CD14-positive monocyte (primary cell): ENCODE measurements around the gene TEX51. TPM values are rescaled to one million over a fixed set of nuclear protein-coding genes. Genes with fewer than 3 reads are reported as not detected.
A peak's percentile ranks its signal among the peaks of the same experiment; 100 is the strongest.

Experiments used
- DNase-seq, 3 donors: peaks; one replicate each; pipeline ENCODE4 v3.0.0-alpha.2; 2011 to 2022
- H2AFZ ChIP-seq: 2 replicates; pipeline ENCODE4 v1.6.0; 2012; ENCODE audit warnings: mild to moderate bottlenecking, low read depth, low read length, inconsistent platforms; ENCODE audit not compliant: insufficient read depth, poor library complexity, severe bottlenecking
- H3K27ac ChIP-seq, 2 donors: 1 replicate in 1 of 2; 2 replicates in 1 of 2; pipeline ENCODE4 v1.5.1; 2012 to 2013; ENCODE audit warnings: low read length in 2 of 2, control low read depth in 1 of 2, inconsistent platforms in 1 of 2, low read depth in 1 of 2, mild to moderate bottlenecking in 1 of 2
- H3K27me3 ChIP-seq, 2 donors: one replicate each; pipeline versions ENCODE4 v1.6.0 to v1.6.1; 2011 to 2013; ENCODE audit warnings: low read length in 2 of 2; ENCODE audit not compliant: control insufficient read depth in 2 of 2, insufficient read depth in 2 of 2
- H3K36me3 ChIP-seq, 2 donors: replicated peaks in 1 of 2; 1 replicate in 1 of 2; 2 replicates in 1 of 2; pipeline versions ENCODE4 v1.5.1 to v1.6.1; 2012 to 2013; ENCODE audit warnings: low read length in 2 of 2, control low read depth in 1 of 2, inconsistent platforms in 1 of 2, mild to moderate bottlenecking in 1 of 2; ENCODE audit not compliant: insufficient read depth in 2 of 2, control insufficient read depth in 1 of 2
- H3K4me1 ChIP-seq, 2 donors: 1 replicate in 1 of 2; 2 replicates in 1 of 2; pipeline versions ENCODE4 v1.5.1 to v1.6.1; 2012 to 2013; ENCODE audit warnings: low read length in 2 of 2, control low read depth in 1 of 2, inconsistent platforms in 1 of 2, mild to moderate bottlenecking in 1 of 2, moderate library complexity in 1 of 2; ENCODE audit not compliant: insufficient read depth in 2 of 2, control insufficient read depth in 1 of 2
- H3K4me2 ChIP-seq: replicated peaks from 2 replicates; pipeline ENCODE3; 2012; ENCODE audit warnings: low read length, moderate library complexity, mild to moderate bottlenecking; ENCODE audit not compliant: poor library complexity, severe bottlenecking; ENCODE audit errors: extremely low read depth
- H3K4me3 ChIP-seq, 3 experiments: fragments of 200-600 bp in 1 of 3; sonication (generic) in 1 of 3; replicated peaks in 1 of 3; 1 replicate in 2 of 3; 2 replicates in 1 of 3; pipeline ENCODE4 v1.5.1; 2011 to 2013; ENCODE audit warnings: low read length in 3 of 3, mild to moderate bottlenecking in 3 of 3, control low read depth in 2 of 3, low read depth in 2 of 3, inconsistent platforms in 1 of 3, moderate library complexity in 1 of 3
- H3K79me2 ChIP-seq: 2 replicates; pipeline ENCODE4 v1.6.0; 2012; ENCODE audit warnings: mild to moderate bottlenecking, control low read depth, inconsistent platforms, low read length, moderate library complexity; ENCODE audit not compliant: insufficient read depth
- H3K9ac ChIP-seq: 2 replicates; pipeline ENCODE4 v1.6.0; 2017; ENCODE audit warnings: low read length, mild to moderate bottlenecking; ENCODE audit not compliant: insufficient read depth, poor library complexity, severe bottlenecking
- H3K9me3 ChIP-seq, 2 donors: replicated peaks in 1 of 2; 1 replicate in 1 of 2; 2 replicates in 1 of 2; pipeline versions ENCODE4 v1.5.1 to v1.6.1; 2012 to 2013; ENCODE audit warnings: low read length in 2 of 2, control low read depth in 1 of 2; ENCODE audit not compliant: control insufficient read depth in 1 of 2, insufficient read depth in 1 of 2
- H4K20me1 ChIP-seq: 2 replicates; pipeline ENCODE4 v1.6.0; 2012; ENCODE audit warnings: mild to moderate bottlenecking, low read length, control low read depth, moderate library complexity; ENCODE audit not compliant: insufficient read depth
- H3K27ac Mint-ChIP-seq, 7 donors: one replicate each; pipeline ENCODE4 v1.8.0; 2020; ENCODE audit warnings: mild to moderate bottlenecking in 7 of 7, mixed read lengths in 7 of 7, moderate library complexity in 6 of 7, inconsistent platforms in 2 of 7
- H3K27me3 Mint-ChIP-seq, 3 donors: one replicate each; pipeline ENCODE4 v1.8.0; 2021 to 2022; ENCODE audit warnings: low read depth in 3 of 3, mild to moderate bottlenecking in 3 of 3, mixed read lengths in 3 of 3, moderate library complexity in 3 of 3, inconsistent platforms in 1 of 3
- H3K36me3 Mint-ChIP-seq, 2 donors: one replicate each; pipeline ENCODE4 v1.8.0; 2020; ENCODE audit warnings: mixed read lengths in 2 of 2, inconsistent platforms in 1 of 2, mild to moderate bottlenecking in 1 of 2
- H3K4me1 Mint-ChIP-seq: one replicate; pipeline ENCODE4 v1.8.0; 2020; ENCODE audit warnings: mild to moderate bottlenecking, mixed read lengths
- H3K4me3 Mint-ChIP-seq, 2 donors: one replicate each; pipeline ENCODE4 v1.8.0; 2020; ENCODE audit warnings: mild to moderate bottlenecking in 2 of 2, mixed read lengths in 2 of 2, moderate library complexity in 1 of 2
- H3K9me3 Mint-ChIP-seq, 7 donors: one replicate each; pipeline ENCODE4 v1.8.0; 2020 to 2022; ENCODE audit warnings: mixed read lengths in 7 of 7, mild to moderate bottlenecking in 6 of 7, moderate library complexity in 6 of 7, inconsistent platforms in 2 of 7
- WGBS: methylation state at CpG from one replicate; pipeline ENCODE4 v1.1.5; 2013; ENCODE audit warnings: missing lambda C conversion rate; ENCODE audit not compliant: insufficient coverage; 5-methylcytosine and 5-hydroxymethylcytosine counted together
- intact Hi-C, 2 donors: fragments of 100-400 bp; cut with micrococcal nuclease; formaldehyde crosslinking; loops; one replicate each; pipeline versions ENCODE4 v1.15.0 to v1.15.1; 2023
- polyA plus RNA-seq, 3 donors: library from polyadenylated mRNA; depleted of rRNA in 1 of 3; unstranded in 2 of 3; stranded (reverse) in 1 of 3; fragments of 300-500 nt in 2 of 3; fragments of >200 nt in 1 of 3; fragmentation: Illumina TruSeq in 2 of 3; gene quantifications; 1 replicate in 2 of 3; 2 replicates in 1 of 3; pipeline ENCODE4 v1.2.3, GENCODE V29; 2012 to 2021
- TF ChIP-seq, protein P1 (sequence below): fragments of 200-600 bp; IDR thresholded peaks from one replicate; pipeline ENCODE4 v1.8.0; 2022; ENCODE audit warnings: antibody characterized with exemption, mild to moderate bottlenecking

TEX51 gene
- polyA plus RNA-seq, 3 donors = not detected

DNA sequence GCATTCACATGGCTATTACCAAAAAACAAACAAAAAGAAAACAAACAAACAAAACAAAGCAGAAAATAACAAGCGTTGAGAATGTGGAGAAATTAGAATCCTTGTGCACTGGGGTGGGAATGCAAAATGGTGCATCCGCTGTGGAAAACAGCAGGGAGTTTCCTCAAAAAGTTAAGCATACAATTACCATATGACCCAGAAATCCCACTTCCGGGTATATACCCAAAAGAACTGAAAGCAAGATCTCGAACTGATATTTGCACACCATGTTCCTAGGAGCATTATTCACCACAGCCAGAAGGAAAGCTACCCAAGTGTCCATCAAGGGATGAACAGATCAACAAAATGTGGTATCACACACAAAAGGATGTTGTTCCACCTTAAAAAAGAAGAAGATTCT lies 17.9 kb upstream of the TEX51 start:
- TF ChIP-seq, protein P1, sequence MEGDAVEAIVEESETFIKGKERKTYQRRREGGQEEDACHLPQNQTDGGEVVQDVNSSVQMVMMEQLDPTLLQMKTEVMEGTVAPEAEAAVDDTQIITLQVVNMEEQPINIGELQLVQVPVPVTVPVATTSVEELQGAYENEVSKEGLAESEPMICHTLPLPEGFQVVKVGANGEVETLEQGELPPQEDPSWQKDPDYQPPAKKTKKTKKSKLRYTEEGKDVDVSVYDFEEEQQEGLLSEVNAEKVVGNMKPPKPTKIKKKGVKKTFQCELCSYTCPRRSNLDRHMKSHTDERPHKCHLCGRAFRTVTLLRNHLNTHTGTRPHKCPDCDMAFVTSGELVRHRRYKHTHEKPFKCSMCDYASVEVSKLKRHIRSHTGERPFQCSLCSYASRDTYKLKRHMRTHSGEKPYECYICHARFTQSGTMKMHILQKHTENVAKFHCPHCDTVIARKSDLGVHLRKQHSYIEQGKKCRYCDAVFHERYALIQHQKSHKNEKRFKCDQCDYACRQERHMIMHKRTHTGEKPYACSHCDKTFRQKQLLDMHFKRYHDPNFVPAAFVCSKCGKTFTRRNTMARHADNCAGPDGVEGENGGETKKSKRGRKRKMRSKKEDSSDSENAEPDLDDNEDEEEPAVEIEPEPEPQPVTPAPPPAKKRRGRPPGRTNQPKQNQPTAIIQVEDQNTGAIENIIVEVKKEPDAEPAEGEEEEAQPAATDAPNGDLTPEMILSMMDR = no peak
- H3K27ac ChIP-seq = no peak overlapping the region
- no peaks in the 10 kb centered on the region for H4K20me1 ChIP-seq
- no peaks in the 10 kb centered on the region for H3K79me2 ChIP-seq
- no peaks in the 10 kb centered on the region for H3K36me3 ChIP-seq
- peaks cover 0 to under 1% of the 10 kb centered on the region in 2 donors for H3K36me3 Mint-ChIP-seq
- peaks cover 2% of the 10 kb centered on the region for H3K4me1 Mint-ChIP-seq
- peaks cover 12 to 13% of the 10 kb centered on the region in 2 donors for H3K9me3 ChIP-seq
- H3K4me3 Mint-ChIP-seq = no peak overlapping the region
- H3K9me3 Mint-ChIP-seq = peaks cover 2 to 15% (median 11%) of the 10 kb centered on the region in 7 donors
- H3K9ac ChIP-seq = no peak overlapping the region
- H3K27ac Mint-ChIP-seq = no peak overlapping the region
- peak overlapping the region in 1 of 3 experiments; percentile 35 for H3K4me3 ChIP-seq
- H3K27me3 Mint-ChIP-seq = peaks cover 1 to 2% (median 2%) of the 10 kb centered on the region in 3 donors
- DNase-seq = no peak
- no peaks in the 10 kb centered on the region for H3K27me3 ChIP-seq
- H3K4me1 ChIP-seq = peaks cover 11 to 18% of the 10 kb centered on the region in 2 donors
- 81% methylated on average over 3 of the region's 4 CpGs for WGBS
- intact Hi-C loops = no loop called here
- peak overlapping the region; percentile 41 for H3K4me2 ChIP-seq
- peak overlapping the region; percentile 3 for H2AFZ ChIP-seq

DNA sequence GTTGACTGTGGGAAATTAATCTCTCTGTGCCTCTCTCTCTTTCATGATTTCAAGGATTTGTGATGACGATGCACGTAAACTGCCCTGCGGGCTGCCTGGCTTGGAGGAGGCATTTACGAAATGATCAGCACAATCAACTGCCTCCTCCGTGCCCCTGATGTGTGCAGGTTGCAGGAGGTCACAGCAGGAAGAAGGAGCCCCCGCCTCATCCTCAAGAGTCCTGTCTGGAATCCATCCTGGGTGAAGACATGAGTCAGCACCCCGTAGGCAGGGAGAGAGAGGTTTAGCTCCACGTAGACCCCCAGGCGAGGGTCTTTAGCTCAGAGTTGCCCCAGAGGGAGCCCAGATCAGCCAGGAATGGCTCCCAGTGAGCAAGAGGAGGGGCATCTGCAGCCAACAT lies 17.1 kb upstream of the TEX51 start:
- Histone ChIP-seq H2AFZ (peak overlapping the region; percentile 23), H3K9me3 (peaks cover 5 to 6% of the 10 kb centered on the region in 2 donors), H3K27me3 (no peaks in the 10 kb centered on the region), H4K20me1 (no peaks in the 10 kb centered on the region), H3K27ac (no peak overlapping the region), H3K4me2 (peak overlapping the region; percentile 41), H3K36me3 (no peaks in the 10 kb centered on the region), H3K9ac (no peak overlapping the region), H3K79me2 (no peaks in the 10 kb centered on the region), H3K4me3 (no peak overlapping the region), H3K4me1 (peaks cover 18 to 26% of the 10 kb centered on the region in 2 donors)
- no peak for DNase-seq
- Mint-ChIP-seq H3K4me1 (peaks cover 7% of the 10 kb centered on the region), H3K4me3 (no peak overlapping the region), H3K9me3 (peaks cover under 1 to 10% (median 6%) of the 10 kb centered on the region in 7 donors), H3K27me3 (peaks cover 1 to 5% (median 3%) of the 10 kb centered on the region in 3 donors), H3K36me3 (no peaks in the 10 kb centered on the region), H3K27ac (no peak overlapping the region)
- WGBS = 88% methylated on average over 3 of the region's 9 CpGs
- TF ChIP-seq, protein P1 = no peak
- intact Hi-C loops = no loop called here
